Adrenal gland (tissue), 12 donors: ENCODE results near the gene MISP3. TPM values are rescaled to one million over a fixed set of nuclear protein-coding genes. Genes with fewer than 3 reads are reported as not detected.
A peak's percentile ranks its signal among the peaks of the same experiment; 100 is the strongest.

Experiments
- DNase-seq, 7 donors: peaks; one replicate each; pipeline ENCODE4 v3.0.0-alpha.2; 2019 to 2020
- H3K27ac ChIP-seq, 5 donors: fragments of 200-600 bp; sonication (generic) in 4 of 5; 1 replicate in 3 of 5; 2 replicates in 2 of 5; pipeline versions ENCODE4 v1.5.1 to v1.8.0; 2016 to 2020; ENCODE audit warnings: mild to moderate bottlenecking in 1 of 5
- H3K27me3 ChIP-seq: fragments of 200-600 bp; 2 replicates; pipeline ENCODE4 v1.8.0; 2021
- H3K36me3 ChIP-seq, 2 donors: fragments of 200-600 bp; replicated peaks in 1 of 2; 1 replicate in 1 of 2; 2 replicates in 1 of 2; pipeline versions ENCODE4 v1.5.1 to v1.8.0; 2018 to 2022
- H3K4me1 ChIP-seq, 2 donors: fragments of 200-600 bp; replicated peaks in 1 of 2; 1 replicate in 1 of 2; 2 replicates in 1 of 2; pipeline versions ENCODE4 v1.5.1 to v1.8.0; 2018 to 2021
- H3K4me3 ChIP-seq, 4 donors: fragments of 200-600 bp; sonication (generic) in 3 of 4; one replicate each; pipeline ENCODE4 v1.5.1; 2016 to 2018
- H3K9me3 ChIP-seq, 3 donors: fragments of 200-600 bp; sonication (generic) in 1 of 3; replicated peaks in 1 of 3; 1 replicate in 2 of 3; 2 replicates in 1 of 3; pipeline versions ENCODE4 v1.5.1 to v1.8.0; 2016 to 2021
- POLR2A ChIP-seq, 2 donors: fragments of 450-650 bp; IDR thresholded peaks; one replicate each; pipeline ENCODE4 v1.6.1; 2017; ENCODE audit warnings: antibody characterized with exemption in 2 of 2, mild to moderate bottlenecking in 2 of 2, moderate library complexity in 1 of 2
- WGBS, 4 donors: extraction: QIAGEN DNeasy Blood & Tissue Kit in 2 of 4; methylation state at CpG; one replicate each; pipeline versions ENCODE4 v1.1.5 to v1.1.7; 2013 to 2017; 5-methylcytosine and 5-hydroxymethylcytosine counted together
- intact Hi-C, 2 donors: fragments of 100-400 bp; cut with DNase I; formaldehyde crosslinking; loops; one replicate each; pipeline versions ENCODE4 v1.14.1 to v1.15.0; 2022 to 2023
- polyA plus RNA-seq, 3 donors: library from polyadenylated mRNA; stranded (reverse); fragments of 200-250 nt in 2 of 3; fragments of 350-450 nt in 1 of 3; fragmentation: Illumina TruSeq in 1 of 3; extraction: RNeasy Lipid Tissue Mini Kit (QIAGEN cat#74804) in 1 of 3; gene quantifications; one replicate each; pipeline ENCODE4 v1.2.3, GENCODE V29; 2013 to 2014
- total RNA-seq, 9 donors: library from RNA; depleted of rRNA in 4 of 9; stranded (reverse); fragments of >200 nt in 4 of 9; fragments of 120-200 nt in 1 of 9; fragmentation: NEBNext Ultra II Directional in 1 of 9; extraction: Animal tissue kit (Norgen Biotek cat#: 25700) in 1 of 9; gene quantifications; one replicate each; pipeline versions ENCODE4 v1.1.0 to v1.2.4, GENCODE V29; 2013 to 2023
- TF ChIP-seq, protein P1 (sequence below), 6 experiments: fragments of 450-650 bp in 4 of 6; fragments of 200-600 bp in 2 of 6; sonication (generic) in 1 of 6; IDR thresholded peaks; 1 replicate in 5 of 6; 2 replicates in 1 of 6; pipeline versions ENCODE4 v1.5.1 to v1.8.0; 2016 to 2021; ENCODE audit warnings: antibody characterized with exemption in 6 of 6, mild to moderate bottlenecking in 2 of 6, moderate library complexity in 1 of 6
- donor health status: healthy with polysubstance abuse.
- donor health status: Bipolar disorder and iron deficiency.
- donor health status: DM: yes; HTN: yes; CAD: no.
- donor health status: DM: no; HTN: no; CAD: no.
- donor health status: DM: no; HTN: no; CAD: no.
- donor health status: DM: yes; HTN: yes; CAD: no.

Gene MISP3
- total and polyA plus RNA-seq, 12 donors, result 0.78 to 87.9 (median 3.2) TPM

DNA sequence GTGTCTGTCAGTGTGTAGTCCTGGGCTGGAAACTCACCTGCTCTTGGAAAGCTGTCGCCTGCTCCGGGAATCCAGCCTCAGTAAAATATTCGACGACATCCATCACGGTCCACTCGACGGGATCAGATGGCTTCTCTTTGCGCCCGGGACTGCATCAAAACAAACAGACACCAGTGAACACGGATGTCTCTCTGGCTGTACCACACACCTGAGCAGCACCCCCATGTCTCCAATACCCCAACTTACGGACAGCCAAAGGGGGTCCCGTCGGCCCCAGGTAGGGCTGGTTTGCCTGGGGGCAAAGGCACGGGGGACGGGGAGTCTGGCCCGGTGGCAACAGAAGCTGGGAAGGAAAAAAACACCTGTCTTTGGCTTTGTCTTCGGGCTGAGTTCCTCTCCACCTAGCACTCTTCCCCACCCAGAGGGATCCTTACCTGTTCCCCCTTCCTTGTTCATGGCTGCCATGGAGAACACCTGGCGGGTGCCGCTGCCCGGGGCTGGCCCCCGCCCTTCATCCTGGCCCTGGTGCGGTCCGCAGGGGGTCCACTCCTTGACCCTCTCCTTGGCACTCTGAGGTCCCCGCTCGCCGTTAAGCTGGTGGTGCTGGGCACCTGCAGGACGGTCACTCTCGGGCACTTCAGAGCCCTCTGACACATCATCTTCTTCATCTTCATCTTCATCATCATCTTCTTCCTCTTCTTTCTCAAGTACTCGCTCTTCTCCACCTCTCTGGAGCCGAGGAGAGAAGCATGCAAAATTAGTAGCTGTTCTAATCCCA lies 16.2 kb downstream of the MISP3 start:
- intact Hi-C loops, result loop anchor here in 1 of 2 donors (10.0 kb wide), 1 partner anchor 46 kb away; the partner anchor contains the start of gene ASF1B
- H3K4me3 ChIP-seq, result peak overlapping the region in 1 of 4 donors; percentile 92
- peaks cover 0 to 14% of the 10 kb centered on the region in 2 donors for H3K4me1 ChIP-seq
- H3K27me3 ChIP-seq, result no peaks in the 10 kb centered on the region
- no peak overlapping the region for H3K27ac ChIP-seq
- TF ChIP-seq, protein P1, sequence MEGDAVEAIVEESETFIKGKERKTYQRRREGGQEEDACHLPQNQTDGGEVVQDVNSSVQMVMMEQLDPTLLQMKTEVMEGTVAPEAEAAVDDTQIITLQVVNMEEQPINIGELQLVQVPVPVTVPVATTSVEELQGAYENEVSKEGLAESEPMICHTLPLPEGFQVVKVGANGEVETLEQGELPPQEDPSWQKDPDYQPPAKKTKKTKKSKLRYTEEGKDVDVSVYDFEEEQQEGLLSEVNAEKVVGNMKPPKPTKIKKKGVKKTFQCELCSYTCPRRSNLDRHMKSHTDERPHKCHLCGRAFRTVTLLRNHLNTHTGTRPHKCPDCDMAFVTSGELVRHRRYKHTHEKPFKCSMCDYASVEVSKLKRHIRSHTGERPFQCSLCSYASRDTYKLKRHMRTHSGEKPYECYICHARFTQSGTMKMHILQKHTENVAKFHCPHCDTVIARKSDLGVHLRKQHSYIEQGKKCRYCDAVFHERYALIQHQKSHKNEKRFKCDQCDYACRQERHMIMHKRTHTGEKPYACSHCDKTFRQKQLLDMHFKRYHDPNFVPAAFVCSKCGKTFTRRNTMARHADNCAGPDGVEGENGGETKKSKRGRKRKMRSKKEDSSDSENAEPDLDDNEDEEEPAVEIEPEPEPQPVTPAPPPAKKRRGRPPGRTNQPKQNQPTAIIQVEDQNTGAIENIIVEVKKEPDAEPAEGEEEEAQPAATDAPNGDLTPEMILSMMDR (IDR thresholded peaks at IDR 0.05), result no peak
- TF ChIP-seq POLR2A (IDR thresholded peaks at IDR 0.05), result no peak
- peak in 1 of 7 donors; percentile 27 for DNase-seq
- 87 to 90% (median 89%) methylated on average over 28 to 30 of the region's 30 CpGs for WGBS, 4 donors
- peaks cover 0 to 12% of the 10 kb centered on the region in 2 donors for H3K36me3 ChIP-seq
- H3K9me3 ChIP-seq, result peaks cover 0 to 5% (median 0%) of the 10 kb centered on the region in 3 donors

DNA sequence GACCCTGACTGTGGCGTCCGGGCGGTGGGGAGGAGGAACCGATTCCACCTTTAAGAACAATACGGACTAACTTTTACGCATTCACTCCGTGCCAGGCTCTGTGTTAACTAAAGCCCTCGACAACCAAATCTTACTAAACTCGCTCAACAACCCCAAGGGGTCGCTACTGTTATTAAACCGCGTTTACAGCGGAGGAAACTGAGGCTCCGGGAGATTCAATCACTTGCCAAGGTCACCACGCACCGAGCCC lies 16.8 kb downstream of the MISP3 start:
- Histone ChIP-seq H3K27ac (peak overlapping the region in 2 of 5 donors; percentile 12 to 60), H3K4me1 (peaks cover 0 to 14% of the 10 kb centered on the region in 2 donors), H3K27me3 (no peaks in the 10 kb centered on the region), H3K9me3 (peaks cover 0 to 5% (median 0%) of the 10 kb centered on the region in 3 donors), H3K4me3 (peak overlapping the region in 1 of 4 donors; percentile 92), H3K36me3 (peaks cover 0 to 12% of the 10 kb centered on the region in 2 donors)
- 21 to 31% (median 24%) methylated on average over 12 to 16 of the region's 16 CpGs for WGBS, 4 donors
- TF ChIP-seq POLR2A (IDR thresholded peaks at IDR 0.05), result no peak
- TF ChIP-seq, protein P1 (IDR thresholded peaks at IDR 0.05), result no peak
- intact Hi-C loops, result loop anchor here in 1 of 2 donors (10.0 kb wide), 1 partner anchor 45 kb away; the partner anchor contains the start of gene ASF1B
- peak in 1 of 7 donors; percentile 25 for DNase-seq

DNA sequence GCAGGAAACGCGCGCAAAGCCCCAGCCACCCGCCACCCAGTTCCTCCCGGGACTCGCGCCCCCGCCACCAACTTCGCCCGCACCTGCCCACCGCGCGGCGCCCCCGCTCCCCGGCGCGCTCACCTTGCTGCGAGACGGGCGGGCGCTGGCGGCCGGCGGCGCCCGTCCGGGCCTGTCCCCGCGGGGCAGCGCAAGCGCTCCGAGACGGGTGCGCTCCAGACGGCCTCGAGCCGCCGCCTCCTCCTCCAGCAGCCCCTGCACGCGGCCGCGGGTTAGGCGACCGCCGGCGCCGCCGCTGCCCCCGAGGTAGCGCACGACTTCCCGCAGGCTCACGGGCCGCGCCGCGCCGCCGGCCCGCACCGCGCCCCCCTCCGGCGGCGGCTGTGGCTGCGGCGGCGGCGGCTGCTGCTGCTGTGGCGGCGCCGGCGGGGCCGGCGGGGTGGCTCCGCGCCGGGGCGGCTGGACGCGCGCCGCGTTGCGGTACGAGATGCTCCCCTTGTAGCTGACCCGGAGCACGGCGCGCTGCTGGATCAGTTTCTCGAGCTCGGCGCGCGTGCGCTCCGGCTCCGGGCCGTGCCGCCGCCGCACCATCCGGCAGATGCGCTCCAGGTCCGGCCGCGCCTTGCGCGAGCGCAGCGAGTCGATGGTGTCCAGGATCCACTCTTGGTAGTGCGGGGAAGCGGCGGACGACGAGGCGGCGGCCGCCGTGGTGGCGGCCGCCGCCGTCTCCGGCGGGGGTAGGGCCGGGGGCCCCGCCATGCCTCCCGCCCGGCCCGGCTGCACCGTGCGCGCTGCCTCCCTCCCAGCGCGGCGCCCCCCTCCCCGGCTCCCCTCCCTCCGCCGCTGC lies 17.3 kb downstream of the MISP3 start:
- DNase-seq, result peak in 6 of 7 donors; percentile 48 to 68 (median 62)
- H3K36me3 ChIP-seq, result peaks cover 0 to 12% of the 10 kb centered on the region in 2 donors
- H3K4me3 ChIP-seq, result peak overlapping the region in 2 of 4 donors; percentile 9 to 92
- H3K27ac ChIP-seq, result peak overlapping the region in 3 of 5 donors; percentile 13 to 98 (median 94)
- TF ChIP-seq, protein P1 (IDR thresholded peaks at IDR 0.05), result peak in 1 of 6 experiments; percentile 24
- TF ChIP-seq POLR2A (IDR thresholded peaks at IDR 0.05), result no peak
- H3K27me3 ChIP-seq, result no peaks in the 10 kb centered on the region
- 0 to 3% (median 0%) methylated on average over 4 to 142 of the region's 142 CpGs for WGBS, 4 donors
- peaks cover 0 to 5% (median 0%) of the 10 kb centered on the region in 3 donors for H3K9me3 ChIP-seq
- intact Hi-C loops, result loop anchor here in 1 of 2 donors (10.0 kb wide), 1 partner anchor 45 kb away; the partner anchor contains the start of gene ASF1B
- H3K4me1 ChIP-seq, result peaks cover 0 to 20% of the 10 kb centered on the region in 2 donors
